RPMI8226 (cell line): ENCODE data around the gene UQCRHL.

ENCODE experiments used
- DNase-seq: peaks from one replicate; pipeline ENCODE4 v3.0.0-alpha.2; 2015

UQCRHL gene

DNA sequence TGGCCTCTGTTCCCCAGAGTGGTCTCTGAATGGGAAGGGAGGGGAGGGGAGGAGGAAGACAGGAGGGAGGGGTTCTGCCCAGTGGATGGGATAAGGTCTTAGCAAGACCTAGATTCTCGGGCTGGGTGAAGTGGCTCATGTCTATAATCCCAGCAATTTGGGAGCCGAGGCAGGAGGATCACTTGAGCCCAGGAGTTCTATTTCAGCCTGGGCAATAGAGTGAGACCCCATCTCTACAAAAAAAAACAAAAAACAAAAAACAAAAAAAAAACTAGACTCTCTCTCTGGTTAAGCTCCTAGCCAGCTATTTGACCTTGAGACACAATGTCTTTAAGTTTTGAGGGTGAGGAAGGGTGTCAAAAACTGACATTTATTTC is 11.4 kb downstream of the UQCRHL start:
- DNase-seq = no peak

DNA sequence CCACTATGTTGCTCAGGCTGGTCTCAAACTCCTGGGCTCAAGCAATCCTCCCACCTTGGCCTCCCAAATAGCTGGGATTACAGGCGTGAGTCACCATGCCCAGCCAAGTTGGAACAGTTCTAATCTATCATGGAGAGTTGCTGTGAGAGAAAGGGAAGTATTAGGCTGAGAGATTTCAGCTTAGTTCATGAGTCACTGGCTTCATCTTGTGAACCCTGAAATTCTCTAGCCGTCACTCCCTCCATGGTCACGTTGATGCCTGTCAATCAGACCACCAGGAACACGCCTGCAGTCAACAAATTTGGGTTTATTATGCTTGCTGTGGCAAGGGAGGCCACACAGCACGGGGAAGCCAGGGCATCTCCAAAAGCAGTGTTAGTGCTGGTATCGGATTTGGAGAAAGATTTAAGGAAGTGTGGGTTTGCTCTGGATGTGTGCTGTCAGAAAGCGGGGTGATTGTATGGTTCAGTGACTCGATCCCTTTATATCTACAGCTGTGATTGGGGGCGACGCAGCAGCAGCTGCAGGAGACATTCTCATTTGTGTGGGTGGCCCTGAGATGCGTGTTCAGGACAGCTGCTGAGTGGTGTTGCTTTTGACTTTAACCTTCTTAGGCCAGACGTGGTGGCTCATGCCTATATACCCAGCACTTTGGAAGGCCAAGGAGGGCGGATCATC is 18.7 kb downstream of the UQCRHL start:
- no peak for DNase-seq

- DNase-seq = no peak
Observed at GRCh38 chr1:15786581-15786980, 20.9 kb downstream of the UQCRHL start.

- no peak for DNase-seq
Observed at GRCh38 chr1:15785683-15786082, 21.8 kb downstream of the UQCRHL start.

DNA sequence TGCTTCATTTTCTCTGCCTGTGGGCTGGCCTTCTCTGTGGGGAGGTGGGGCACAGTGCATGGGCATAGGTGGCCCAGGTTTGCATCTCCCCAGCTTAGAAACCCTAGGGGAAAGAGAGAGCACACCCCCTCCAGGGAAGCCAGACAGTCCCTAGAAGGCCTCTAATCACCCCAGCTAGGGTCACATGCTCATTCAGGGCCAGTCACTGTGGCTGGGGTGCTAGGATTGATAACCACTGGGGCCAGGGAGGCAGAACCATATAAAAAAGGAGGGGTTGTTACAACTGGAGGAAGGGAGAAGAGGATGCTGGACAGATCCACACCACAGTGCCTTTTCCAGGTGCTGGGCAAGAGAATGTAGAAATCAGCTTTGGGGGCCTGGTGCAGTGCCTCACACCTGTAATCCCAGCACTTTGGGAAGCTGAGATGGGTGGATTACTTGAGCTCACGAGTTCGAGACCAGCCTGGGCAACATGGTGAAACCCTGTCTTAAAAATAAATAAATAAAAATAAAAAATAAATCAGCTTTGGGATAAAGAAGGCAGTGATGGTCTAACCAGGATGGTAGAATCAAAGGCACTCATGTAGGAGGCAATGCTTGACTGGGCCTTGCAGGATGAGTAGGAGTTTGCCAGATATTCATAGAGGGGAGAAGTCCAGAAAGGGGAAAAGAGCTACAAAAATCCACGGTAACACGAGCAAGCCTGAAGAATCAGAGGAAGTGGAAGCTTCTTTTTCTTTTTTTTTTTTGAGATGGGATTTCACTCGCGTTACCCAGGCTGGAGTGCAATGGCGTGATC is 29.3 kb downstream of the UQCRHL start:
- no peak for DNase-seq

GRCh38 chr1:15775706-15776105 is 31.7 kb downstream of the UQCRHL start:
- DNase-seq = no peak

DNA sequence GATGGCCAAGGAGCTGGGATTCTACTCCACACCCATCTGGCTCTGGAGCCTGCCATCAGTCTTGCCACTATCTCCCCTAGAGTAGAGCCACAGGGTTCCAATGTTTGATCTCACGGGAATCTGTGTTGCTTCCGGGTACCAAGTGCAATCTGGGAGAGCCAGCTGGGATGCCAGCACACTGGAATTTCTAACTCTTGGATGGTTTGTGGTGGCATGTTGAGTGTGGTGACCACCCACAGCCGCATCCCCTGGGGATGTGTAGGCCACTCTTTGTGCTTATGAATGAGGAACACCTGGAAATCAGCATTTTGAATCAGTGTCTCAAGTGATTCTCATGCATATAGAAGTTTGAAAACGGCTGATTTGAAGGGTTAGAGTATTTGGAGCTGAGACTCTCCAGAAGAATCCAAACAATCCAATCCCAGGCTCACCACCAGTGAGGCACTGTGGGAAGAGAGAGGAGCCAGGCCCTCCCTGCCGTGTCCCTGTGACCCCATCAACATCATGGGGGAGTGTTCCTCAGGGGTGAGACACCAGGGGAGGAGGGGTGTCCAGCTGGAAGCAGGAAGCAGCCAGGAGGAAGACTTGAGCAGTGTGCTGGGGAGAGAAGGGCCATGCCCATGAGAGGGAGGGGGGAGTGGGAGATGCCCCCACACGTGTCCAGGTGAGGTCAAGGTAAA is 35.5 kb downstream of the UQCRHL start:
- no peak for DNase-seq

DNA sequence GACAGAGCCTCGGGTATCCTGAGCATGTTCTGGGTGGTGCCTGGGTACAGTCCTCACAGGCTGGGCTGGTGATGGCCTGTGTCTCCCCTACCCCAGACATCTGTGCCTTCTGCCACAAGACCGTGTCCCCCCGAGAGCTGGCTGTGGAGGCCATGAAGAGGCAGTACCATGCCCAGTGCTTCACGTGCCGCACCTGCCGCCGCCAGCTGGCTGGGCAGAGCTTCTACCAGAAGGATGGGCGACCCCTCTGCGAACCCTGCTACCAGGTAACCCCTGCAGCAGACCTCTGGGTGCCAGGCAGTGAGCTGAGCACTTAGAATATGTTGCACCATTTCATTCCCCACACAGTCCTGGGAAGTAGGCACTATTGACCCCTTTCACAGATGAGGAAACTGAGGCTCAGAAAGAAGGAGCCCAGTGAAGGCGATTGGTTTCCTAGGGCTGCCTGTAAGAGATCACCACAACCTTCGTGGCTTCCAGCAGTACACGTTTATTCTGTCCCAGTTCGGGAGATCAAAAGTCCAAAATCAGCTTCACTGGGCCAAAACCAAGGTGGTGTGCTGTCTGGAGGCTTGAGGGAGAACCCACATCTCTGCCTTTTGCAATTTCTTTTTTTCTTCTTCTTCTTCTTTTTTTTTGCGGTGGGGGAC is 37.0 kb downstream of the UQCRHL start:
- DNase-seq = no peak

- no peak for DNase-seq
Observed at GRCh38 chr1:15768388-15768787, 39.1 kb downstream of the UQCRHL start.

DNA sequence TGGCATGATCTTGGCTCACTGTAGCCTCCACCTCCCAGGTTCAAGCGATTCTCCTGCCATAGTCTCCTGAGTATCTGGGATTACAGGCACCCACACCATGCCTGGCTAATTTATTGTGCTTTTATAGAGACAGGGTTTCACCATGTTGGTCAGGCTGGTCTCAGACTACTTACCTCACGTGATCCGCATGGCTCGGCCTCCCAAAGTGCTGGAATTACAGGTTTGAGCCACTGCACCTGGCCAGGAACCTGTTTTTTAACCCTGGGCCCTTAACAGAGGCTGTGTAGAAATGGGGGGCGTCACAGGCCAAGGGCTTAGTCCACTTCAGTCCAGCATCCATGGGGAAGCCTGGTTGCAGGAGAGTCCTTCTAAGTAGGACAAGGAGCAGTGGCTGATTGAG is 39.5 kb downstream of the UQCRHL start:
- no peak for DNase-seq

GRCh38 chr1:15765495-15766194 is 41.8 kb downstream of the UQCRHL start:
- DNase-seq = peak; percentile 97

DNA sequence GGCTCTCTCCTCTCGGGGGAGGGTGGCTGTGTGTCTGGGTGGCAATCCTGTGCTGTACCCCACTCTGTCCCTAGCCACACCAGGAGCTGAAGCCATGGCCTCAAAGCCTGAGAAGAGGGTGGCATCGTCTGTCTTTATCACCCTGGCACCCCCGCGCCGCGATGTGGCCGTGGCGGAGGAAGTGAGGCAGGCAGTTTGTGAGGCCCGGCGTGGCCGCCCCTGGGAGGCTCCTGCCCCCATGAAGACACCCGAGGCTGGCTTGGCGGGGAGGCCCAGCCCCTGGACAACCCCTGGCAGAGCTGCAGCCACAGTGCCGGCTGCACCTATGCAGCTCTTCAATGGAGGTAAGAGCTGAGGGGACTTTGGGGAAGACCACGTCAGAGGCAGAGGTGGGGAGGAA is 42.6 kb downstream of the UQCRHL start:
- no peak for DNase-seq

GRCh38 chr1:15764269-15764764 is 43.1 kb downstream of the UQCRHL start:
- DNase-seq = no peak

- no peak for DNase-seq
Observed at GRCh38 chr1:15762546-15762945, 44.9 kb downstream of the UQCRHL start.

GRCh38 chr1:15761366-15762128 is 45.9 kb downstream of the UQCRHL start:
- DNase-seq = no peak

- no peak for DNase-seq
Observed at GRCh38 chr1:15760520-15761211, 46.8 kb downstream of the UQCRHL start.

- DNase-seq = no peak
Observed at GRCh38 chr1:15758953-15759661, 48.3 kb downstream of the UQCRHL start.

DNA sequence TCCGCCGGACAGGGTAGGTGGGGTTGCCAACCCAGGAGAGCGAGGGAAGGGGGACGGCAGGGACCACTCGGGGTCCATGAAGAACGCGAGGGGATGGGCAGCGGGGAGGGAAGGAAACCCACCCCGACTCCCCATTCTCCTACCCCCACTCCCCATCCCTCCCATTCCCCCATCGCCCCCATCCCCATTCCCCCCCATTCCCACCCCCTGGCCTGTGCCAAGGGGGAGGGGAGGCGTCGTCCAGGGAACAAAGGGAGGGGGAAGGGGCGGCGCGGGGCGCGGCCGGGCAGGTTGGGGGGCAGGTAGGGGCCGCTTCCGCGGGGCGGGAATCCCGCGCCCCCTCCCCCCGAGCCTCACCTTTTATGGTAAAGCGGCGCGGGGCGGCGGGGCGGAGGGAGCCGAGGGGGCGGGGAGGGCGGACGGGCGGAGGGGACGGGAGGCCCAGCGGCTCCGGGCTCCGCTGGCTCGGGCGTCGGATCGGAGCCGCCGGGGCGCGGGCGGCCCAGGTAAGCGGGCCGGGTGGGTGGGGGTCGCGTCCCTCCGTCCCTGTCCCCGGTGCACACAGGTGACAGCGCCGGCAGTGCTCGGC is 49.0 kb downstream of the UQCRHL start, which contains the start of gene FBLIM1:
Gene FBLIM1 (plus strand): TSS at position 453 of the 589 bp plus-strand sequence. CDS start 6,189 bp downstream, outside the sequence.
- DNase-seq = no peak

DNA sequence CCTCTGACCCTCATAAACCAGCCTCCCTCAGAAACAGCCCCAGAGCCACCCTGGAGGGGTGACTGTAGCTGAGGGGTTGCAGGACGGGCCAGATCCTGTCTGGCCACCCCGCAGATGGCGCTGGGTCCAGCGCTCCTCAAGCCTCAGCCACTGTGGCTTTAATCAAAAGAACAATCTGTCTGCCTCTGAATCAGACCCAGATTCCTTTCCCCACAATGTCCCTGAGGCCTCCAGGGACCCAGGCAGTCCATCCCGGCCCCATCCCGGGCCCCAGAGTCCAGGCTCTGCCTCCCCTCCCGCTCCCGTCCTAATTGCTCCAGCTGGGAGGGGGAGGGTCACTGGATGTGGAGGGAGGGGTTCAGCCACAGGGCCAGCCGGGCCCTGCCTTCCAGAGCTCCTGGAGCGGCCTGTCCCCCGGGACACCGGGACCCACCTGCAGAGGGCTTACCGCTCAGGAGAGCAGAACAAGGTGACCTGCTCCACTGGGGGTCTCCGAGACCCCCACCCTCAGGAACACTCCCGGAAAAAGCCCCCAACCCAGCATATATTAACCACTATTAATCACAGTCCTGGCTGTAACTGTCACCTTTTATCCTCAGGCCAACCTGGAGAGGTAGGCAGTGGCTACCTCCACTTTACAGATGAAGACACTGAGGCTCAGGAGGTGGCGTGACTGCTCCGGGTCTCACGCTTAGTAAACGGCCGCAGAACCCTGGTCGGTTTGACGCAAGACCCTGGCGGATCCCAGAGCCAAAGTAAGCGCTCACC is 49.7 kb downstream of the UQCRHL start:
- DNase-seq = no peak
